ENCODE data around the gene NKAIN2. TPM values are rescaled to one million over a fixed set of nuclear protein-coding genes. Genes with fewer than 3 reads are reported as not detected.

The NKAIN2 gene
- total and polyA plus RNA-seq, 2 donors (not counting 3 experiments of a cell fraction or from before 2014, with no cell fraction given), result 0.03 TPM; not detected in 1

GRCh38 chr6:124436803-124437202 lies 633.1 kb downstream of the NKAIN2 start:
- no peaks in the 10 kb centered on the region for H3K36me3 ChIP-seq (ENCODE audit: control insufficient read depth in 2 of 2, extremely low read depth in 1 of 2, insufficient read depth in 2 of 2, low read length in 2 of 2)
- no peaks in the 10 kb centered on the region for H3K27me3 ChIP-seq (ENCODE audit: control insufficient read depth in 2 of 2, insufficient read depth in 2 of 2, low read length in 2 of 2)
- H3K4me2 ChIP-seq (ENCODE audit: insufficient read depth, low read length), result no peak overlapping the region
- no peak overlapping the region for H3K27ac ChIP-seq (ENCODE audit: insufficient read depth, low read depth, low read length)
- dilution Hi-C loops (cut with MboI; ENCODE audit: extremely low pct_ligation_motif_present, low sequenced_read_pairs), result no loop called here
- ChIA-PET POLR2A (no interaction called here), CTCF (interaction anchor here (1.1 kb wide), 1 partner anchor 16 kb away, joined by 3 read pairs; no protein-coding TSS in a partner anchor)
- H3K9ac ChIP-seq (replicated peaks; ENCODE audit: extremely low read depth, insufficient read depth, low read length), result no peak overlapping the region
- no peaks in the 10 kb centered on the region for H3K9me3 ChIP-seq (replicated peaks; ENCODE audit: control insufficient read depth, insufficient read depth, low read length)
- H2AFZ ChIP-seq (ENCODE audit: low read depth, low read length), result no peak overlapping the region
- no TSS peak for BruUV-seq (replicated peaks)
- no peak overlapping the region for H3K4me3 ChIP-seq (replicated peaks in 1 of 3; ENCODE audit: insufficient read depth in 1 of 3, low read depth in 1 of 3, low read length in 3 of 3)
- no peaks in the 10 kb centered on the region for H4K20me1 ChIP-seq (replicated peaks; ENCODE audit: control insufficient read depth, extremely low read depth, insufficient read depth, low read length)
- no peaks in the 10 kb centered on the region for H3K79me2 ChIP-seq (ENCODE audit: control insufficient read depth, insufficient read depth, low read length)
- intact Hi-C loops (cut with micrococcal nuclease), result no loop called here
- H3K4me1 ChIP-seq (ENCODE audit: control insufficient read depth, extremely low read depth, insufficient read depth, low read length), result no peaks in the 10 kb centered on the region
- no peak for DNase-seq (ENCODE audit: low read depth, low spot score)
- no peaks in the 10 kb centered on the region for H3K9me1 ChIP-seq (replicated peaks; ENCODE audit: control insufficient read depth, extremely low read depth, insufficient read depth, low read length)
- FAIRE-seq, result no peak
- TF ChIP-seq POLR2A (IDR thresholded peaks at IDR 0.05; ENCODE audit: low read depth, low read length) (no peak), EZH2 (IDR thresholded peaks at IDR 0.05; ENCODE audit: borderline replicate concordance, low read depth, low read length, severe bottlenecking) (no peak), JUN (IDR thresholded peaks at IDR 0.05; ENCODE audit: borderline replicate concordance, insufficient read depth, insufficient read length, low read depth) (no peak), FOS (IDR thresholded peaks at IDR 0.05; ENCODE audit: borderline replicate concordance, insufficient read depth, low read length) (no peak), MYC (IDR thresholded peaks at IDR 0.05; ENCODE audit: low read depth, low read length) (no peak), GATA2 (IDR thresholded peaks at IDR 0.05; ENCODE audit: insufficient read depth, insufficient read length, low read depth, low read length) (no peak), POLR2AphosphoS5 (IDR thresholded peaks at IDR 0.05; ENCODE audit: insufficient read depth, low read depth, low read length) (no peak)
- TF ChIP-seq, protein P1, sequence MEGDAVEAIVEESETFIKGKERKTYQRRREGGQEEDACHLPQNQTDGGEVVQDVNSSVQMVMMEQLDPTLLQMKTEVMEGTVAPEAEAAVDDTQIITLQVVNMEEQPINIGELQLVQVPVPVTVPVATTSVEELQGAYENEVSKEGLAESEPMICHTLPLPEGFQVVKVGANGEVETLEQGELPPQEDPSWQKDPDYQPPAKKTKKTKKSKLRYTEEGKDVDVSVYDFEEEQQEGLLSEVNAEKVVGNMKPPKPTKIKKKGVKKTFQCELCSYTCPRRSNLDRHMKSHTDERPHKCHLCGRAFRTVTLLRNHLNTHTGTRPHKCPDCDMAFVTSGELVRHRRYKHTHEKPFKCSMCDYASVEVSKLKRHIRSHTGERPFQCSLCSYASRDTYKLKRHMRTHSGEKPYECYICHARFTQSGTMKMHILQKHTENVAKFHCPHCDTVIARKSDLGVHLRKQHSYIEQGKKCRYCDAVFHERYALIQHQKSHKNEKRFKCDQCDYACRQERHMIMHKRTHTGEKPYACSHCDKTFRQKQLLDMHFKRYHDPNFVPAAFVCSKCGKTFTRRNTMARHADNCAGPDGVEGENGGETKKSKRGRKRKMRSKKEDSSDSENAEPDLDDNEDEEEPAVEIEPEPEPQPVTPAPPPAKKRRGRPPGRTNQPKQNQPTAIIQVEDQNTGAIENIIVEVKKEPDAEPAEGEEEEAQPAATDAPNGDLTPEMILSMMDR (IDR thresholded peaks at IDR 0.05; ENCODE audit: extremely low read depth in 1 of 2, insufficient read depth in 1 of 2, low read depth in 1 of 2, low read length in 2 of 2), result no peak
- TF ChIP-seq, protein P2, sequence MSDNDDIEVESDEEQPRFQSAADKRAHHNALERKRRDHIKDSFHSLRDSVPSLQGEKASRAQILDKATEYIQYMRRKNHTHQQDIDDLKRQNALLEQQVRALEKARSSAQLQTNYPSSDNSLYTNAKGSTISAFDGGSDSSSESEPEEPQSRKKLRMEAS (IDR thresholded peaks at IDR 0.05; ENCODE audit: insufficient read depth, insufficient read length), result no peak
